Testis (tissue), 2 donors: ENCODE results near the gene EVI5.

Source experiments
- CTCF ChIP-seq, 3 experiments: fragments of 450-650 bp in 2 of 3; fragments of 200-600 bp in 1 of 3; sonication (generic) in 1 of 3; IDR thresholded peaks; one replicate each; pipeline ENCODE4 v1.5.1; 2016 to 2019; ENCODE audit warnings: antibody characterized with exemption in 3 of 3, mild to moderate bottlenecking in 2 of 3, moderate library complexity in 1 of 3
- POLR2A ChIP-seq: fragments of 450-650 bp; IDR thresholded peaks from one replicate; pipeline ENCODE4 v1.6.1; 2017; ENCODE audit warnings: antibody characterized with exemption, mild to moderate bottlenecking, moderate library complexity

- no peak for TF ChIP-seq CTCF (IDR thresholded peaks at IDR 0.05)
- TF ChIP-seq POLR2A = no peak
Observed at GRCh38 chr1:92679980-92680379, 104.9 kb downstream of the EVI5 start.
